AG04449 (cell line): ENCODE measurements around the gene NFAM1.

Experiments used
- CTCF ChIA-PET: fragments of 350-600 bp; formaldehyde crosslinking; extraction: SDS; loops from one replicate; lab custom pipeline; 2021; ENCODE audit warnings: antibody characterized with exemption; lab: Yijun Ruan, JAX
- POLR2A ChIA-PET: fragments of 400-600, 350-600 bp; formaldehyde crosslinking; extraction: SDS; loops from one replicate; lab custom pipeline; 2020; ENCODE audit warnings: antibody characterized with exemption, inconsistent platforms; lab: Yijun Ruan, JAX
- DNase-seq: peaks from one replicate; pipeline ENCODE4 v3.0.0-alpha.2; 2010; ENCODE audit warnings: low read depth, low spot score
- H3K4me3 ChIP-seq: 2 replicates; pipeline ENCODE4 v1.5.1; 2011; ENCODE audit warnings: low read depth, mild to moderate bottlenecking, control low read depth, low read length
- TF ChIP-seq, protein P1 (sequence below): IDR thresholded peaks from one replicate; pipeline ENCODE4 v1.5.1; 2011; ENCODE audit warnings: mild to moderate bottlenecking, moderate library complexity, low read length, control low read depth, inconsistent platforms; ENCODE audit not compliant: insufficient read depth; ENCODE audit errors: missing control alignments

Gene NFAM1

DNA sequence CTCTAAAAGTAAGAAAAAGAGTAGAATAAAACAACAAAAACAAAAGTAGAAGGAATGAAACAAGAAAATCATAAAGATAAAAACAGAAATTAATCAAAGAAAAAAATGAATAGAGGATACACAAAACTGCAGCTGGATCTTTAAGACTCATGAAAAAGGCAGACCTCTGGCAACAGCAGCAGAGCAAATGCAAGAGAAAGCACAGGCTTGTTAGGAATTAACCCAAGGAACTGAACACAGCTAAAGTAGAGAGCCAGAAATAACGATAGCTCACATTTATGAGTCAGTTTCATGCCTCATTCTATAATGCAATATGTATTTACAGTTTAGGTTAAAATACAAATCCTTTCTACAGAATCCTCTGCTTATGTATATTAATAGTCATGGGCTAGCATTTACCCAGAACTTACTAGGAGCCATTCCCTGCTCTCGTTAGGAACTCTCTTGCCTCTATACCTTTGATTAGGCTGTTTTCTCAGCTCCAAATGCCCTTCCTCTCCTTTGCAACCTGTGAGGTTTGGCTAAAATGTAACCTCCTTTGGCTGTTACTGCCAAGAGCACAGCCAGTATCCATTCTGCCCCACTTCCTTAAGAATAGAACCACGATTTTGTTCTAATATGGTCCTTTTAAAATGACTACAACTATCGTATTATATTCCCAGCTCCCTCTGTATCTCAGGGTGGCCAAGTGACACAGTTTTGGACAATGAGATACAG, 38.3 kb upstream of the NFAM1 start:
- no peak overlapping the region for H3K4me3 ChIP-seq
- no peak for DNase-seq
- ChIA-PET CTCF (interaction anchor here (1.0 to 1.3 kb wide), 2 partner anchors 27 to 379 kb away, joined by 3 to 4 read pairs; no protein-coding TSS in a partner anchor), POLR2A (no interaction called here)
- TF ChIP-seq, protein P1, sequence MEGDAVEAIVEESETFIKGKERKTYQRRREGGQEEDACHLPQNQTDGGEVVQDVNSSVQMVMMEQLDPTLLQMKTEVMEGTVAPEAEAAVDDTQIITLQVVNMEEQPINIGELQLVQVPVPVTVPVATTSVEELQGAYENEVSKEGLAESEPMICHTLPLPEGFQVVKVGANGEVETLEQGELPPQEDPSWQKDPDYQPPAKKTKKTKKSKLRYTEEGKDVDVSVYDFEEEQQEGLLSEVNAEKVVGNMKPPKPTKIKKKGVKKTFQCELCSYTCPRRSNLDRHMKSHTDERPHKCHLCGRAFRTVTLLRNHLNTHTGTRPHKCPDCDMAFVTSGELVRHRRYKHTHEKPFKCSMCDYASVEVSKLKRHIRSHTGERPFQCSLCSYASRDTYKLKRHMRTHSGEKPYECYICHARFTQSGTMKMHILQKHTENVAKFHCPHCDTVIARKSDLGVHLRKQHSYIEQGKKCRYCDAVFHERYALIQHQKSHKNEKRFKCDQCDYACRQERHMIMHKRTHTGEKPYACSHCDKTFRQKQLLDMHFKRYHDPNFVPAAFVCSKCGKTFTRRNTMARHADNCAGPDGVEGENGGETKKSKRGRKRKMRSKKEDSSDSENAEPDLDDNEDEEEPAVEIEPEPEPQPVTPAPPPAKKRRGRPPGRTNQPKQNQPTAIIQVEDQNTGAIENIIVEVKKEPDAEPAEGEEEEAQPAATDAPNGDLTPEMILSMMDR, result no peak

DNA sequence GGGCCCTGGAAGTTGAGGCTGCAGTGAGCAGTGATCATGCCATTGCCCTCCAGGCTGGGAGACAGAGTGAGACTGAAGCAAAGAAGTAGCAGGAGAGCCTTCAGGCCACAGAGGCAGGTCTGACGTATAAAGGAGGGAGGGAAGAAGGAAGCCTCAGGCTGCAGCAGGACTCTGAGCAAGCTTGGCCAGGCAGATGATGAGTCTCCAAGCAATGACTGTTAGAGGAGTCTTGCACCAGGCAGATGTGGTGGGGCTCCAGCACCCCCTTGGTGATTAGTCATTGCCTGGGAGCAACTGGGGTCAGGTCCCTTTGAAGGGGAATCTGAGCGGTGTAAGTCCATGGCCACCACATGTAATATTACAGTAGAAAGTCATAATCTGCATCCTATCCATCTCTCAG, 36.6 kb upstream of the NFAM1 start:
- no peak overlapping the region for H3K4me3 ChIP-seq
- TF ChIP-seq, protein P1, result no peak
- no peak for DNase-seq
- POLR2A ChIA-PET, result no interaction called here
- CTCF ChIA-PET, result no interaction called here

DNA sequence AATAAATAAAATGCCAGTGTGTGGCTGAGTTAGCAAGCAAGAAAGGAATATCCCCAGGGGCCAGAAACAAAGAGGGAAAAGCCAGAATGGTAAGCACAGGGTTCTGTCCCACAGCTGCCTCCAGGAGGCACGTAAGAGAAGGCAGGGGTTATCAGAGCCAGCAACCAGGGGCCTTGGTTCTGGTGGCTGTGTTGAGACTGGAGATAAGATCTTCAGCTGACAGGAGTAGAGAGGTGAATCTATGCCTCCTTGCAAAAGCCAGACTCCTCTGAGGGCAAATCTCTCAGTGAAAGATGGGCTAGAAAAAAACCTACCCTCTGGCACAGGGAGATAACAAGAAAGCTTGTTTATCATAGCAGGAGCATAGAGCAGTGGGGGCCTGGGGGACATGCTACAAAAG, 29.8 kb upstream of the NFAM1 start:
- ChIA-PET CTCF (interaction anchor here (1.3 kb wide), 2 partner anchors 11 to 17 kb away, joined by 4 to 8 read pairs; no protein-coding TSS in a partner anchor), POLR2A (no interaction called here)
- DNase-seq, result no peak
- no peak overlapping the region for H3K4me3 ChIP-seq
- TF ChIP-seq, protein P1, result no peak

DNA sequence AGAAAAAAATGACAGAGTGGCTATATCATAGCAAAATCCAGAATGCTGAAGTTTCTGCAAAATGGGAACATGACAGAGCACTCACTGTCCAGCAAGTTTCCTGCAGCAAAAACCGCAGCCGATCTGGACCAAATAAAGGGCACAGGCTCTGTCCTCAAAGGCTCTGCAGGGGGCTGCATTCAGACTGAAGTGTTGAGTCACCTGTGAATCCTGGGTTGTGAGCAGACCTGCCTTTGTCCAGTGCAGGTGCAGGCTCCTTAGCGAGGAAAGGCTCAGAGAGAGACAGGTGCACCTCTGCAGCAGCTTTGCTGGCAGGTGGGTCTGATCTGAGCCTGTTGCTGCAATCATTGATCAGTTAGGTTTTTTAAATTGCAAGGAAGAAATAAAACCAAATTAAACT, 29.3 kb upstream of the NFAM1 start:
- CTCF ChIA-PET, result interaction anchor here (1.3 to 6.7 kb wide), 3 partner anchors 12 to 17 kb away, joined by 4 to 46 read pairs (median 8); no protein-coding TSS in a partner anchor
- DNase-seq, result no peak
- POLR2A ChIA-PET, result no interaction called here
- TF ChIP-seq, protein P1, result no peak
- no peak overlapping the region for H3K4me3 ChIP-seq

DNA sequence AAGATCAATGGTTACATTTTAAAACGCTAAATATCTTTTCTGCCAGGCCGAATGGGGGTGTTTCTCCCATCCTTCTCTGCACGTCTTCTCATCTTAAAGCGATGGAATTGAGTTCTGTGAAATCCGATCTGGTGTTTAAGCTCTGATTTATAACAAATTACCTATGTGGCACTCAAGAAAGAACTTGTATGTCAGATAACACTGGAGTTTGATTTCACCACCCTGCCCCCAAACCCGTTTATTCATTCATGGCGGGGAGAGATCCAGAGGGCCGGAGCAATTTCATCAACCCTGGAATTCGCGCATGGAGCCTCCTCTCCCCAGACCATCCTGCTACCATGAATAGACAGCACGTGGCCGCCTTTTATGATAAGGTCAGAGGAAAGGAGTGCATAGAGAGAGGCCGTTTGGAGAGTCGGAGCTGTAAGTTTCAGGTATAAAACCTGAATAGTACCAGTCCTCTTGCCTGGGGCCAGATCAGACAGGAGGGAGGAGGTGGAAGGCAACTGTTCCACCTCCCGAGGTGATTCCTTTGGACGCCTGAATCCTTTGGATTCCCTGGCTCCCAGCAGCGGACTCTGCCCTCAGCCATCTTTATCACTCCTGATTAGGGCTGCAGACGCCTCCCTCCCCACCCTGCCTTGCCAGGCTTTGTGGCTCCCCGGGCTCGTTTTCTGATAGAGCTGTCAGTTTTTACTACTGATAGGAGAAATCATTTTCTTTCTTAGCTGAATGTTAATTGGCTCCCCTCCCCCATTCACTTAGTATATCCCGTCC, 27.3 kb upstream of the NFAM1 start:
- TF ChIP-seq, protein P1, result no peak
- DNase-seq, result no peak
- POLR2A ChIA-PET, result no interaction called here
- CTCF ChIA-PET, result interaction anchor here (0.6 to 6.7 kb wide), 5 partner anchors 10 to 1534 kb away, joined by 3 to 46 read pairs (median 4); no protein-coding TSS in a partner anchor
- no peak overlapping the region for H3K4me3 ChIP-seq

DNA sequence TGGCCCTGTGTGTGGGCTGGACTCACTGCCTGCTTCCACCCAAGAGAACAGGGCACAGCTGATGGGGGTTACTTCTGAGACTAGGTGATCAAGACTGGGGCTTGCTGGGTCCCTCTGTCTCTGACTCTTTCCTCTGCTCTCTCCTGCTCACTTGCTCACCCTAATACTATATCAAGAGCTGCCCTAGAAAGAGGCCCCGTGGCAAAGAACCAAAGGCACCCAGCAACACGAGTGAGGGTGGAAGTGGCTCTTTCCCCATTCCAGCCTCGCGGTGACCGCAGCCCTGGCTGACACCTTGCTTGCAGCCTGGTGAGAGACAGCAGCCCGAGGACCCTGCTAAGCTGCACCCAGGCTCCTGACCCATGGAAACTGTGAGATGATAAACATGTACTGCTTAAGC, 20.7 kb upstream of the NFAM1 start:
- TF ChIP-seq, protein P1, result no peak
- no peak overlapping the region for H3K4me3 ChIP-seq
- POLR2A ChIA-PET, result no interaction called here
- CTCF ChIA-PET, result interaction anchor here (0.7 to 3.2 kb wide), 3 partner anchors 9 to 17 kb away, joined by 3 to 17 read pairs (median 14); no protein-coding TSS in a partner anchor
- DNase-seq, result no peak
